ENCODE results near the gene TCEAL8.
"Not testable (repeated sequence)": the region's sequence is repeated elsewhere in the genome, so short reads cannot be mapped to it uniquely, and the experiment has no call there.

TCEAL8 gene

GRCh38 chrX:103254921-103255493 is at the start of gene TCEAL8:
Gene TCEAL8 (minus strand): TSS chrX:103255155. CDS start chrX:103253979, 1,176 bp downstream.
- DNase-seq, result no peak

- DNase-seq, result no peak
These were observed 49.8 kb upstream of the TCEAL8 start for GRCh38 chrX:103304705-103305104.

- no peak for DNase-seq
These were observed 38.2 kb upstream of the TCEAL8 start for GRCh38 chrX:103293118-103293517.

- DNase-seq, result no peak
These were observed 24.7 kb upstream of the TCEAL8 start for GRCh38 chrX:103279624-103280023.

GRCh38 chrX:103276581-103277002 is 21.6 kb upstream of the TCEAL8 start, which contains the start of gene TCEAL5:
Gene TCEAL5 (minus strand): TSS chrX:103276750. CDS start chrX:103274563, 2,187 bp downstream.
- no peak for DNase-seq

GRCh38 chrX:103275947-103276567 is 21.1 kb upstream of the TCEAL8 start:
- no peak for DNase-seq

GRCh38 chrX:103274284-103274683 is 19.3 kb upstream of the TCEAL8 start:
- DNase-seq, result no peak

GRCh38 chrX:103258275-103258674 is 3.3 kb upstream of the TCEAL8 start:
- DNase-seq, result no peak

- no peak for DNase-seq
These were observed 1.7 kb upstream of the TCEAL8 start for GRCh38 chrX:103256651-103257050.

- DNase-seq, result no peak
These were observed 657 bp downstream of the TCEAL8 start for GRCh38 chrX:103254171-103254824.

- no peak for DNase-seq
These were observed 1.3 kb downstream of the TCEAL8 start for GRCh38 chrX:103253608-103254007.

GRCh38 chrX:103250977-103251376 is 4.0 kb downstream of the TCEAL8 start:
- DNase-seq, result no peak

GRCh38 chrX:103249805-103250204 is 5.2 kb downstream of the TCEAL8 start:
- DNase-seq, result no peak

- no peak for DNase-seq
These were observed 6.4 kb downstream of the TCEAL8 start for GRCh38 chrX:103248553-103248952.

GRCh38 chrX:103240155-103240554 is 14.8 kb downstream of the TCEAL8 start:
- no peak for DNase-seq

- no peak for DNase-seq
These were observed 18.7 kb downstream of the TCEAL8 start for GRCh38 chrX:103236296-103236695.

- not testable (repeated sequence) for DNase-seq
These were observed 19.3 kb downstream of the TCEAL8 start for GRCh38 chrX:103235608-103236007.

- no peak for DNase-seq
These were observed 20.1 kb downstream of the TCEAL8 start for GRCh38 chrX:103234869-103235268.

- no peak for DNase-seq
These were observed 21.7 kb downstream of the TCEAL8 start for GRCh38 chrX:103233263-103233662.

- not testable (repeated sequence) for DNase-seq
These were observed 29.0 kb downstream of the TCEAL8 start for GRCh38 chrX:103225918-103226317.

- DNase-seq, result no peak
These were observed 34.2 kb downstream of the TCEAL8 start for GRCh38 chrX:103220511-103221323.

- DNase-seq, result no peak
These were observed 39.4 kb downstream of the TCEAL8 start for GRCh38 chrX:103215425-103215991.

- DNase-seq, result peak; percentile 3
These were observed 40.0 kb downstream of the TCEAL8 start, which contains the start of gene BEX4 for GRCh38 chrX:103214870-103215424. Gene BEX4 (plus strand): TSS chrX:103215108. CDS start chrX:103216154, 1,046 bp downstream.
